AG10803 (cell line): ENCODE measurements around the gene KANSL2.
"Not testable (repeated sequence)": the region's sequence is repeated elsewhere in the genome, so short reads cannot be mapped to it uniquely, and the experiment has no call there.

ENCODE experiments used
- DNase-seq: peaks from one replicate; pipeline ENCODE4 v3.0.0; 2010; ENCODE audit warnings: low read depth
- H3K4me3 ChIP-seq: 2 replicates; pipeline ENCODE4 v1.5.1; 2011; ENCODE audit warnings: mild to moderate bottlenecking, low read length, control low read depth
- TF ChIP-seq, protein P1 (sequence below): conservative IDR thresholded peaks from 2 replicates; pipeline ENCODE4 v1.5.1; 2011; ENCODE audit warnings: mild to moderate bottlenecking, low read length, control low read depth, inconsistent platforms

KANSL2 gene

DNA sequence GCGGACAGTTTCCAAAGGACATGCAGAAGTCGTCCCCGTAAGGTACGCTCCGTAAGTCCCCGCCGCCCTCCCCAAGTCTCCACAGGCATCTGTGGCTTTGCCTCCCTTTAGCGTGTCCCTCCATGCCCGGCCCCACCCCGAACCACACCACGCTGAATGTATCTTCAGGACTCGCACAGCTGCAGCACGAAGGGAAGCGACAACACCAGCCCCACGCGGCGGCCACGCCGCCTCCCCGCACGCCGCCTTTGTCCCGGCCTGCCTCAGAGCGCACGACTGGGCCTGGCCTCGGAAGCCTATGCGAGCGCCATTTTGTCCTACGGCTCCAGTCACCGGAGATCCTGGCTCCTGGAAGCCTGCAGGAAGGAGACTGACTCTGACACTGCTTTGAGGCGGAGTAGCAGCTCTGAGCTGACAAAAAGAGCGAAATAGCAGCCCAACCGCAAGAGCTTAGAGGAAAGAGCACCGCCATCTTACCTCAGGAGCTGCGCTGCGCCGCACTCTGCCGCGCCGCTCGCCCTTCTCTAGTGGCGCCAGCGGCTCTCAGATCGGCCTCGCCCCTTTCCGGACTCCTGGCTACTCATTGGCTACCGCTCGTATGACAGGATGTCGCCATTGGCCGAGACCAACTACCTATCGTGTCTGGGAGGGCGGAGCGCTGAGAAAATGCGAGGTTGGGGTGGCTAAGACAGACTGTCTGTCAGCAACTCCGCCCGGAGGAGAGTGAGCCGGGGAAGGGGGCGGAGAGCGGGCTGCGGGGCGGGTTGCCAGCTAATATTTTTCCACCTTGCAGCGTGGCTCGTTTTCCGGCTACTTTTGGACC, at the start of gene KANSL2:
TSS of gene KANSL2 (minus strand) at position 529 of the 823 bp plus-strand sequence. CDS start 606 bp downstream, outside the sequence.
- TF ChIP-seq, protein P1, sequence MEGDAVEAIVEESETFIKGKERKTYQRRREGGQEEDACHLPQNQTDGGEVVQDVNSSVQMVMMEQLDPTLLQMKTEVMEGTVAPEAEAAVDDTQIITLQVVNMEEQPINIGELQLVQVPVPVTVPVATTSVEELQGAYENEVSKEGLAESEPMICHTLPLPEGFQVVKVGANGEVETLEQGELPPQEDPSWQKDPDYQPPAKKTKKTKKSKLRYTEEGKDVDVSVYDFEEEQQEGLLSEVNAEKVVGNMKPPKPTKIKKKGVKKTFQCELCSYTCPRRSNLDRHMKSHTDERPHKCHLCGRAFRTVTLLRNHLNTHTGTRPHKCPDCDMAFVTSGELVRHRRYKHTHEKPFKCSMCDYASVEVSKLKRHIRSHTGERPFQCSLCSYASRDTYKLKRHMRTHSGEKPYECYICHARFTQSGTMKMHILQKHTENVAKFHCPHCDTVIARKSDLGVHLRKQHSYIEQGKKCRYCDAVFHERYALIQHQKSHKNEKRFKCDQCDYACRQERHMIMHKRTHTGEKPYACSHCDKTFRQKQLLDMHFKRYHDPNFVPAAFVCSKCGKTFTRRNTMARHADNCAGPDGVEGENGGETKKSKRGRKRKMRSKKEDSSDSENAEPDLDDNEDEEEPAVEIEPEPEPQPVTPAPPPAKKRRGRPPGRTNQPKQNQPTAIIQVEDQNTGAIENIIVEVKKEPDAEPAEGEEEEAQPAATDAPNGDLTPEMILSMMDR: no peak
- peak within 1 kb of the TSS; percentile 100 for H3K4me3 ChIP-seq
- peak; percentile 98 for DNase-seq

GRCh38 chr12:48728807-48729206, 46.8 kb upstream of the KANSL2 start:
- TF ChIP-seq, protein P1: no peak
- H3K4me3 ChIP-seq: no peak overlapping the region
- no peak for DNase-seq

GRCh38 chr12:48720737-48721136, 38.7 kb upstream of the KANSL2 start:
- not testable (repeated sequence) for DNase-seq, H3K4me3 ChIP-seq

DNA sequence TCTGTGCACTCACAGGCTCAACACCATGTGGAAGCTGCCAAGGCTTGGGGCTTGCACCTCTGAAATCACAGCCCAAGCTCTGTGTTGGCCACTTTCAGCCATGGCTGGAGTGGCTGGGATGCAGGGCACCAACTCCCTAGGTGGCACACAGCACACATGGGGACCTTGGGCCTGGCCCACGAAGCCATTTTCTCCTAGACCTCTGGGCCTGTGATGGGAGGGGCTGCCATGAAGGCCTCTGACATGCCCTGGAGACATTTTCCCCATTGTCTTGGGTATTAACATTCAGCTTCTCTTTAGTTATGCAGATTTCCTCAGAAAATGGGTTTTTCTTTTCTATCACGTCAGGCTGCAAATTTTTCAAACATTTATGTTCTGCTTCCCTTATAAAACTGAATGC, 38.1 kb upstream of the KANSL2 start:
- DNase-seq, H3K4me3 ChIP-seq: not testable (repeated sequence)

DNA sequence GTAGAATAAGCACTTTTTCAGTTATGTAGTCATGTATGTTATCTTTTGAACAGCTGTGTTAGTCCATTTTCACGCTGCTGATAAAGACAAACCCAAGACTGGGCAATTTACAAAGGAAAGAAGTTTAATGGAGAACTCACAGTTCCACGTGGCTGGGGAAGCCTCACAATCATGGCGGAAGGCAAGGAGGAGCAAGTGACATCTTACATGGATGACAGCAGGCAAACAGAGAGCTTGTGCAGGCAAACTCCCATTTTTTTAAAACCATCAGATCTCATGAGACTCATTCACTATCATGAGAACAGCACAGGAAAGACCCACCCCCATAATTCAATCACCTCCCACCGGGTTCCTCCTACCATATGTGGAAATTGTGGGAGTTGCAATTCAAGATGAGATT, 37.0 kb upstream of the KANSL2 start:
- DNase-seq, H3K4me3 ChIP-seq: not testable (repeated sequence)

DNA sequence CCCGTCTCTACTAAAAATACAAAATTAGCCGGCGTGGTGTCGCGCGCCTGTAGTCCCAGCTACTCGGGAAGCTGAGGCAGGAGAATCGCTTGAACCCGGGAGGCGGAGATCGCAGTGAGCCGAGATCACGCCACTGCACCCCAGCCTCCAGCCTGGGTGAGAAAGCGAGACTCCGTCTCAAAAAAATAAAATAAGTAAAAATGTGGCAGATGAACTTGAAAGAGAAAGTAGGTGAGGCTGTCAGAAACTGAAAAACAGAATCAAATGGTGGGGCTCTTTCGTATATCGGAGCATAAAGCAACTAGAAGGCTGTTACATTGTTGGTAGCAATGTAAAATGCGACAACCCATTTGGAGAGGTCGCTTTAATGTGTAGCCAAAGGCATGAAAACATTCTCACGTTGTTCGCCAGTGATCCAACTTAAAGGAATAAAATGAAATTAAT, 35.2 kb upstream of the KANSL2 start:
- DNase-seq: peak; percentile 2
- peak overlapping the region; percentile 97 for H3K4me3 ChIP-seq
- TF ChIP-seq, protein P1: no peak

DNA sequence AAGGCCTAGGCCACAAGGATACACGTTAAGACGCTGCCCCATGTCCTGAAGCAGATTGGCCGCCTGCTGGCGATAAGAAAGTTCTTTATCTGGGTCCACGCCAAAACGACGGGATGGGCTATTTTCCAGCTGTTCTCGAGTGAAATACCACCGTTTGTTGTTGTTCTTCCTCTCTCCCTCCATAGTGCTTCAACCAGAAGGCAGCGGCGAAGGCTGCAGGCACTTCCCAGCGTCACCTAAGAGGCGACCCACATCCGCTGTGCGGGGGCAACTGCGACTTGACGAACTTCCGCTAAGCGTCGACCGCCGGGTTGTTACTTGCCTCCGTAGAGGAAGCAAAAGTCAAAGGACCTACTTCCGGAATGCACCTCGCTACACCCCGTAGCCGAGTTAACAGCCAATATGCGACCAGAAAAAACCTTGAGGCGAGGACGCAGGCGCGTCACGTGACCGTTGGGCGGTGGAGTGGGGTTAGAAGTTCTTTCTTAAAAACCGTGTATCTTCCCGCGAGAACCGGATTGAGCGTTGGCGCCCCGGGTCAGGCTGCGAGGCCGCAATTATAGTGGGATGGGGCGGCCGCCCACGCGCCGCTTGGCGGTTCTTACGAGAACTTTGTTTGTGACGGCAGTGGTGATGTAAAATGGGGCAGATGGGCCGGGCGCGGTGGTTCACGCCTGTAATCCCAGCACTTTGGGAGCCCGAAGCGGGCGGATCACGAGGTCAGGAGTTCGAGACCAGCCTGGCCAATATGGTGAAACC, 34.6 kb upstream of the KANSL2 start, which contains the start of gene CCNT1:
TSS of gene CCNT1 (minus strand) at position 215 of the 759 bp plus-strand sequence. CDS start at position 183, 32 bp downstream.
- DNase-seq: peak; percentile 100
- peak within 1 kb of the TSS; percentile 97 for H3K4me3 ChIP-seq
- TF ChIP-seq, protein P1: peak; percentile 43

DNA sequence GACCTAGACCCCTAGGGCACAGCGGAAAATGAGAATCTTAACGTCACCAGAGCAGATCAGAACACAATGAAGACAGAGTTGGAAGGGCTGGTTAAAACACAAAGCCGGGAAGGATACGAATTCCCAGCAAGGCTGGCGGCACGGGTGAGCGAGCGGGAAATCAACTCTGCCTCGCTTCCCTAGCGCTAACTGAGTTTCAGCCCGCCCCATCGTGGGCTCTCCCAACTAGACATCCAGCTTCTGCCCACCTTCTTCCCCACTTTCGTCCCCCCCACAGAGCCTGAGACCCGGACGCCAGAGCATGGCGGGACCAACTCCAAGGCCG, 34.1 kb upstream of the KANSL2 start:
- H3K4me3 ChIP-seq: peak overlapping the region; percentile 97
- no peak for DNase-seq
- TF ChIP-seq, protein P1: no peak
